NCI-H2081 (cell line): Measurements from ENCODE around the gene NBPF3.
"Not testable (repeated sequence)": the region's sequence is repeated elsewhere in the genome, so short reads cannot be mapped to it uniquely, and the experiment has no call there.

Experiments used
- DNase-seq, 2 experiments: peaks; one replicate each; lab custom pipeline; 2025; lab: John Stamatoyannopoulos, UW

NBPF3 gene

DNA sequence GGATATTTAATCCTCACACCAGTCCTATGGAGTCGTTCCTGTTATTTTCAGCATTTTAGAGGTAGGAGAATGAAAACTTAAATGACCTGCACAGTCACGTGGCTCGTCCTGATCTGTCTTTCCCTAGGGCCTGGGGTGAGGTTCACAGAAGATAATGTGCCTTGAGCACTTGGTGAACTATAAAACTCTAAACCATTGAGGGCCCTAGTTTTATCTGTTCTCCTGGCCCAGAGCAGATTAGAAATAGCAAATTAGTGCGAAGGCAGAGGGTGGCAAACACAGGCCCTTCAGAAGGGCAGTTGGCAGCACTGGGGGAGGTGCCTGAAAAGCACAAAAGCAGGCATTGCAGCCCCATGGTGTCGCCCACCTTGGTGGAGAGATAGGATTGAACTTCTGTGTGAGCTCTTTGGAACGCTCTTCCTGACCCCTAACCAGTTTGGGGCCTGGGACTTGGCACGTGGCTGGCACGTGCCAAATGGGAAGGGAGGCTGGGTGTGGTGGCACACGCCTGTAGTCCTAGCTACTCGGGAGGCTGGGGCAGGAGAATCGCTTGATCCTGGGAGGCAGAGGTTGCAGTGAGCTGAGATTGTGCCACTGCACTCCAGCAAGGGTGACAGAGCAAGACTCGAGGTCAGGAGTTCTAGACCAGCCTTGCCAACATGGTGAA lies 1.2 kb upstream of the NBPF3 start:
- not testable (repeated sequence) for DNase-seq

DNA sequence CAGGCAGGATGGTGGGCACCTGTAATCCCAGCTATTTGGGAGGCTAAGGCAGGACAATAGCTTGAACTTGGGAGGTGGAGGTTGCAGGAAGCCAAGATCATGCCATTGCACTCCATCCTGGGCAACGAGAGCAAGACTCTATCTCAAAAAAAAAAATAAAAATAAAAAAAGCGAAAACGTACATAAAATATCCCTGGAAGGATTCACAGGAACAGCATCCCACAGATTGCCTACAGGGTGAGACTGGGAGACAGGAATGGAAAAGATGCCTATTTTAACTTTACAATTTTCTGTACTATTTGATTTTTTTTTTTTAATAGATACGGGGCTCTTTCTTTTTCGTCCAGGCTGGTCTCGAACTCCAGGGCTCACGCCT lies 604 bp upstream of the NBPF3 start:
- DNase-seq: no peak

DNA sequence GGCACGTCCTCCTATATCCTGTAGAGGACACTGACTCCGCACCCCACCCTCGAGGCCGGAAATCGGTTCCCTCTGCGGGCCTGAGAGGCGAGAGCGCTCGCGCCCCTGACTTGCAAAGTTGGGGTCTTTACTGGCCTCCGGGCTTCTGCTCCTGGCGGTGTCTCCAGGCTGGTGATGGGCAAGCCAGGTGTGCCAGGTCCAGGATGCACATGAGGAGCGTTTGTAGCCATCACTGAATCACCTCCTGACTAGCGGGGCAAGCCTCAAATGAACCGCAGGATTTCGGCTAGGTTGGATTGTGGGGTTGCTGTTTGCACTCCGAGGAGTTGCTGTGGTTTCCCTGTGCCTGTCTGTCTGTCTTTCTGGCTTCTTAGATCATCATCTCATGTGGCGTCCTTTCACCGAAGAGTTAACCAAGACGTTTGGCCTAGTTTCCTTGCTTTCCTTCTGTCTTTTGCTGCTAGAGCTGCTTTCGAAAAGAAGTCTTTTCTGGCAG lies 741 bp downstream of the NBPF3 start:
- DNase-seq: not testable (repeated sequence)

DNA sequence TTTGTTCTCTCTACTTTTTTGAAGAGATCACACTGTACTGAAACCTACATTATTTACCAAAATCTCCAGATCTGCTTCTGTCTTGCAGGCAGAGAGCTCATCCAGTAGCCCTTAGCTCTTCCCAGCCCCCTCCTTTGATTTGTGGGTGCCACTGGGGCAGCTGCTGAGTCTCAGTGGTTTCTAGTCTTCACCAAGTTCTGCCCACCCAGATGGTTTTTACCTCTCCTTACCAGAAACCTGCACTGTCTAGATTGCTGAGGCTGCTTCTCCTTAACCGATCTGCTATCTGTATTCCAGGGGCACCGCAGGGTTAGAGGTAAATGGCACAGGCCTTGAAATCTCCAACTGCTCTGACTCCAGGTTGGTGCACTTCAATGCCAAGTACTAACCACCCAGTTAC lies 6.7 kb downstream of the NBPF3 start:
- DNase-seq: not testable (repeated sequence)

DNA sequence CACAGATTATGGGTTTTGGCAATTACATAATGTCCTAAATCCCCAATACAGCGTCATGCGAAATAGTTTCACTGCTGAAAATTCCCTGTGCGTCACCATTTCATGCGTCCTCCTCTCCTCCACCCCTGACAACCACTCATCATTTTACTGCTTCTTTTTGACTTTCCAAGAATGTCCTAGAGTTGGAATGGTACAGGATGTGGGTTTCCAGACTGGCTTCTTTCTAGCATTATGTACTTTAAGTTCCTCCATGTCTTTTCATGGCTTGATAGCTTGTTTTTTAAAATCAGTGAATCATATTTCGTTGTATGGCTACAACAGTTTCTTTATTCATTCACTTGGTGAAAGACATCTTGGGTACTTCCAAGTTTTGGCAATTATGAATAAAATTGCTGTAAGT lies 7.4 kb downstream of the NBPF3 start:
- no peak for DNase-seq

DNA sequence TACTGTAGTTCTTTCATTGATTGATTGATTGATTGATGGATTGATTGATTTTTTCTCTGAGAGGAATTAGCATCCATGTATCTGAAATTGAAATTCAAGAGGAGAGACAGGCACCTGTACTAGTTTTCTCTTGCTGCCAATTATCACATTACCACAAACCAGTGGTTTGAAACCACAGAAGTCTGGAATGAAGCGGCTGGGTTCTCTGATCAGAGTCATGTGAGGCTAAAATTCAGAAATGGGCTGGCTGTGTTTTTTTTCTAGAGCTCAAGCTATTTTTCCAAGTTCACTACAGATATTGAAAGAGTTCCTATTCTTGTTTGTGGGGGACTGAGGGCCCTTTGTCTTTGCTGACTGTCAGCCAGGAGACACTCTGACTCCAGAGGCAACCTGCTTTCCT lies 10.0 kb downstream of the NBPF3 start:
- DNase-seq: no peak

DNA sequence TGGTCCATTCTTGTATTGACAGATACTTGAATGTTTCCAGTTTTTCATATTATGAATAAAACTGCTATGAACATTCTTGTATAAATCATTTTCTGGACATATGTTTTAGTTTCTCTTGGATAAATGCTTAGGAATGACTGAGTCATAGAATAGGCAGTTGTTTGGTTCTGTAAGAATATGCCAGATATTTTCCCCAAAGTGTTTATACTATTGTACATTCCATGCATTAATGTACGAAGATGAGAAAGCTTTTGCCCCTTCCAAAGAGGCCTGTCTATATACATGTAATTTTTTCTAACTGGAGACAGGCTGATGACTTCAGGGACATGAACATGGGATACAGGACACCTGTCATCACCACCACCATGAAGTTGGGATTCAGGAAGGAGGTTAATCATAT lies 11.3 kb downstream of the NBPF3 start:
- DNase-seq: no peak

DNA sequence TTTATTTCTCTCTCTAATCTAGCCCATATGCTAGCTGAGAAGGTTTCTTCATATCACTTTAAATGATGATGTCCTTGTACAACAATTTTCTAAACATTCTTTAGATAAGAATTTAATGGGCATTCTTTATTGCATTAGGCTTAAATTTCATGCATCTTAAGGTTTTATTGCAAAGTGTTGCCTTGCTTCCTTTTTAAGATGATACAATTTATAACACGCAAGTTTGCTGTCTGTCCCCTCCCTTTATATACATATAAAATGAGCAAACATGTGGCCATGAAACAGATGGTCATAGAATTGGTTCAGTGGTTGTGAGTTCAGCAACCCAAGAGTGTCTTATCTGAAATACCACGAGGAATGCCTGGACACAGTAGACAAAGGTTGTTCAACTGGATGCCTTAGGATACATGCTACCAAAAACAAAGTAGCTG lies 12.1 kb downstream of the NBPF3 start:
- no peak for DNase-seq

DNA sequence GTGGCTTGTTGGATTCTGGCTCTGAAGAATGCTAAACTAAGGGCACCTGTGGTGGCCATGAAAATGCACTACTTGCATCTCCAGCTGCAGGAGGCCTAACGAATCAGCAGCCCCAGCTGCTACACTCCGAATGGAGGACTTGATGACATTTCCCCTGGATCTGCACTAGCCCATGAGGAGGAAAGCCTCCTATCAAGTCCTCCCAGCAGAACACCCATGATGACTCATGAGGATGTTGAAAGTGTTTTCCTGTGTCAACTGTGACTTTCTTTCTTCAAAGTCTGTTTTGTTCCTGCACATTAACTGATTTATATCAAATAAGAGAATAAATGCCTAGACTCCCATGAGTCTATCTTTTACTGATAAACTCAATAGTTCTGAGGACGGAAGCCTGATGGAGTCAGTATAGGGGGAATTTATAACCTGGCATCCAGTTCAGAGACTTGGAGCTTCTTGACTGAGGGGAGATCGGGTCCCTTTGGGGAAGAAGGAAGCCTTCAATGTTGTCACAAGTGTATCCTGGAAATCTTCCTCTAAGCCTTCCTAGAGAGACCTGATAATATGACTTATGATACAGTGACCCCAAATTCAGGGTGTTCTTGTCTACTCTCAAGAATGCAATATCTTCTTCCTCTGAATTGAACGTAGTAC lies 14.2 kb downstream of the NBPF3 start:
- not testable (repeated sequence) for DNase-seq

DNA sequence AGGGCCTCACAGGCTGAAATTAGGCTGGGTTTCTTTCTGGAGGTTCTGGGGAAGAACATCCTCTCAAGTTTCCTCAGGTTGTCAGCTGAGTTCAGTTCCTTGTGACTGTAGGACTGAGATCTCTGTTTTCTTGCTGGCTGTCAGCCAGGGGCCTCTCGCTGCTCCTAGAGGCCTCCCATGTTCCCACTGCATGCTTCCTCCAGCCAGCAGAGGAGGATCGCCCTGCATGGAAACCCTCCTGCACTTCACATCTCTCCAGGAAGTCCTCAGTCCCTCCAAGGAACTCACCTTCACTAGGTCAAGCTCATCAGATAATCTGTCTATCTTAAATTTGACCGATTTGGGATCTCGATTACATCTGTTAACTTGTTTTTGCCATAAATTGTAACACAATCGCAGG lies 15.0 kb downstream of the NBPF3 start:
- not testable (repeated sequence) for DNase-seq

DNA sequence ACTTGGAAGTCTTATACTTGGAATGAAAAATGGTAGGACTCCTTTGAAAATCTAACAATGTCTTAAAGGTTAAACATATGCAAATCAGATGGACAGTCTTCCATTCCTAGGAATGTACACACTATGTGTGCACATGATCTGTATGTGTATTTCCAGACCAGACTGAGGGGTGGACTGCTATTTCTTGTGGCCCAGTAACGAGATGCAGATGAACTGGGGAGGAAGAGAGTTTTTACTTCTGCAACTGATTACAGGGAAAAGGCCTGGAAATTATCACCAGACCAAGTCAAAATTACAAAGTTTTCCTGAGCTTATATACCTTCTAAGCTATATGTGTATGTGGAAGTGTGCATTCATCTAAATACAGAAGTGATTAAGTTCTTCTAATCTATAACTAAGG lies 17.7 kb downstream of the NBPF3 start:
- no peak for DNase-seq

DNA sequence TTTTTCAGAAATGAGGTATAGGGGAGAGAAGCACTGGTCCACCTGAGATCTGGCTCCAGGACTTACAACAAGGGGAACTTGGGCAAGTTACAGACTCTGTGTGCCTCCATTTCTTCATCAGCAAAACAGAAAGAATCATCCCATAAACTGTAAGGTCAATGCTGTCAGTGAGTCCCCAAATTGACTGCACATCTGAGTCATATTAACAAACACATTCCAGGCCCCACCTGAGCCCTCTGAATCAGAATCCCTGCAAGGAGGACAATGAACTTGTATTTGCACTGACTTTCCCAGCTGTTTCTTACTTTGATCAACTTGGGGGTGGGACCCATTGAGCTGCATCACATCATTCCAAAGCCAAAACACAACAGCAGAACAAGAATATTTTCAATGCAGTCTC lies 25.2 kb downstream of the NBPF3 start:
- not testable (repeated sequence) for DNase-seq

DNA sequence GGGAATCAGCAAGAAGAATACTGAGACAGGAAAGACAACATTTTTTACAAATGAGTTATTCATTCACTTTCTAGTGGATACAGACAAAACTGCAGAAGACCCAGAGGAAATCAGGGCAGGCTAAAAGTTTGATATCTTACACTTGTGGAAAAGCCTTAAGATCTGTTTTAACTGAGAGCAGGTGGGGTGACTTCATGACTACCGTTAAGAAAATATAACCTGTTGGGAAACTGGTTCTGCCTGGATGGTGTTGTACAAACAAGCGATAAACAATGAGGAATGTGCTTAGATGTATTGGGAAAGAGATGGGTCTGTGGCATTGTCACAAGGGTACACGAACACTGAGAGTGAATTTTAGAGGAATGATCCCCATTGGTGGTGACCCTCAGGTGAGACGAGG lies 28.0 kb downstream of the NBPF3 start:
- DNase-seq: not testable (repeated sequence)

DNA sequence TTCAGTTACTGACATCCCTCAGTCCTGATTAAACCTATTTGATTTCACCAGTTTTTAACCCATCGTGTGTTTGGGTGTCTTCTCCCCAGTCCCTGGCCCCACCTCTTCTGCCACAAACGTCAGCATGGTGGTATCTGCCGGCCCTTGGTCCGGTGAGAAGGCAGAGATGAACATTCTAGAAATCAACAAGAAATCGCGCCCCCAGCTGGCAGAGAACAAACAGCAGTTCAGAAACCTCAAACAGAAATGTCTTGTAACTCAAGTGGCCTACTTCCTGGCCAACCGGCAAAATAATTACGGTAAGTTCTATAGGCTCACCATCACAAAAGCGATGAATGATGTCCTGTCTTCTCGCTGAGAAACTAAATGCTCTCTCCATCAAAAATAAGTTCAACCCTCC lies 28.7 kb downstream of the NBPF3 start:
- no peak for DNase-seq

DNA sequence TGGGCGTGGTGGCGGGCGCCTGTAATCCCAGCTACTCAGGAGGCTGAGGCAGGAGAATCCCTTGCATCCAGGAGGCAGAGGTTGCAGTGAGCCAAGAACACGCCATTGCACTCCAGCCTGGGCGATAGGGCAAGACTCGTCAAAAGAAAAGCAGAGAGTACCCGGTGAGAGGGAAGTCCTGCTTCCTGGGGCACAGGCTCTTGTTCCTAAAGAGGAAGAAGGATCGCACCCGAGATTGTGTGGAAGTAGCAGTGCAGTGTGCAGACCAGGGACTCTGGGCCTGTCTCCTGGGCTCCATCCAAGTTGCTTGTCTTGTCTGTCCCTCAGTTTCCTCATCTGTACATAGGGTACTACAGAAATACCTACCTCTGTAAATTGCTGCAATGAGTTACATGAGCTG lies 29.6 kb downstream of the NBPF3 start:
- no peak for DNase-seq

DNA sequence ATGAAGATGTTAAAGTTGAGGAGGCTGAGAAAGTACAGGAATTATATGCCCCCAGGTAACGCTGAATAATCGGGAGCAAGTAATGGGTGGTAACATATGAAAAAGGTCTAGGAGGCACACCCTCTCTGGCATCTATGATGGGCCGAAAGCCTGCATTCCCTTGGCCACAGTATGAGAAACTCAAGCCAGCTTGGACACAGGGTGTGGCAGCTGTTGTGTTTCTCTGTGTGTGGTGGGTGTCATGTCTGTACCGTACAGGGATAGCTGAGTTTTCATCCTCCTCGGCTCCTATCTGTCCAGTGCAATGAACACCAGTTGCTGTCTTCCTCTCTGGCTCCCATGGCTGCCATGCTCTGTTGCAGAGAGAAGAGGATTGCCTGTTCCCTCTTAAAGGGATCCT lies 32.9 kb downstream of the NBPF3 start:
- DNase-seq: no peak

DNA sequence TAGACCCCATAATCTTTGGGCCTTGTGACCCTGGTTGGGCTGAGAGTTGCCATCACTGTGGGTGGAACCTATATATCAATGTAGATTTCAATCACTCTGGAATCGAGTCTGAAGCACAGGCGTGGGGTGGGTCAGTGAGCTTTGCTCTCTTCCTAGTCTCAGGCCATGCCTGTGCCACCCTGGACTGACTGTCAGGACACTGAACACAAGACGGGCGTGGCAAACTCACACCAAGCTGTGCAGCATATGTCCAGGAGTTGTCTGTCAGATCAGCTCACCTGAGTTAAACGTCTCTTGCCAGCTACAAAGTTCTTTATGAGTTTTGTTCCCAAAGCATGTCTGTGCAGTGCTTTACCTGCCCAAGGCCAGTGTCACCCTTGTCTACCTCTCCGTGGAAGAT lies 38.4 kb downstream of the NBPF3 start:
- DNase-seq: no peak

DNA sequence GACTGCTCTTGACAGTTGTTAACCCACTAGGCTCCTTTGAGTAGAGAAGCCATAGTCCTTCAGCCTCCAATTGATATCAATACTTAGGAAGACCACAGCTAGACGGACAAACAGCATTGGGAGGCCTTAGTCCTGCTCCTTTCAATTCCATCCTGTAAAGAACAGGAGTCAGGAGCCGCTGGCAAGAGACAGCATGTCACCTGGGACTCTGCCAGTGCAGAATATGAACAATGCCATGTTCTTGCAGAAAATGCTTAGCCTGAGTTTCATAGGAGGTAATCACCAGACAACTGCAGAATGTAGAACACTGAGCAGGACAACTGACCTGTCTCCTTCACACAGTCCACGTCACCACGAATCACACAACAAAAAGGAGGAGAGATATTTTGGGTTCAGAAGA lies 43.9 kb downstream of the NBPF3 start:
- DNase-seq: not testable (repeated sequence)

DNA sequence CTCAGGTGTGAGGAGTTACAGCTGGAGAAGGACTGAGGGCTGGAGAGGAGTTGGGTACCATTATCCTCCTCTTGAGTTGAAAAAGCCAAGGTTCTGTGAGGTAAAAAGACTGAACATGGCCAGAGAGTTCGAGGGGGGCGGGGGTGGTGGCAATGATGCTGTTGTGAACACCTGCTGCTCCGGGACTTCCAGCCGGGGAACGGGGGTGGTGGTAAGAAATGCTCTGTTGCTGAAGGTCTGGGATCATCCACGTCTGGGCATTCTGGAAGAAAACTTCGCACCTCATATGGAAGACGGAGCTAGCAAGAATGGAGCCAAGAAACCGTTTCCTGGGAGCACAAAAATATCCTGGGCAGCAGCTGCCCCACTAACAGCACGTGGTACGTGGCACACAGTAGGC lies 49.2 kb downstream of the NBPF3 start:
- DNase-seq: no peak

DNA sequence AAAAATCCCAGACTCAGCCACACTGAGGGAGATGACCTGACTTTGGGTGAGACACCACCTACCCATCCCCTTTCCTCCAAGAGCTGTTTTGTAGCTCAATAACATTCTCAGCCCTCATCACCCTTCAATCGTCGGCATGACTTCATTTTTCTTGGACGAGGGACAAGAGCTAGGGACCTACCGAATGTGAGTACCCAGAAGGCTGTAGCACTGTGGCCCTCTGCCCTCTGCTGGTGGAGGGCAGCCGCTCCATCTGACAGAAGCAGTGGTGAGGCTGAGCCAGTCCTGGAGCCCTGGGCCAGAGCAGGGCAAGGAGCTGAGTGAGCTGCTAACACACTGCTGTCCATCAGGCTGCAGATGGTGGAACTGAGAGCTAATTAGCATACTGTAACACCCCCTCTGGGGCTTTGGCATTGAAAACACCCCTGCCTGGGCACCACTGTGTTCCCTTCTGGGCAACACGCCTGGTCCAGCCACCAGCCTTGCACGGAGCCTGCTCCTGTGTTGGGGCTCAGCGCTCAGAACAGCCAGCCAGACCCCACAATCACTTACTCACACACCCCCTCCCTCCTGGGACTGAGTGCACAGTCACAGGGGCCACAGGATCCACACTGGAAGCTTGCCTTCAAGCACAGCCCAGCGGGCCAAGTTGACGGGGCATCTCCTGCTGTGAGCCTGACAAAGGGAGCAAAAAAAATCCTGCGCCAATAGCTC lies 51.0 kb downstream of the NBPF3 start:
- no peak for DNase-seq

DNA sequence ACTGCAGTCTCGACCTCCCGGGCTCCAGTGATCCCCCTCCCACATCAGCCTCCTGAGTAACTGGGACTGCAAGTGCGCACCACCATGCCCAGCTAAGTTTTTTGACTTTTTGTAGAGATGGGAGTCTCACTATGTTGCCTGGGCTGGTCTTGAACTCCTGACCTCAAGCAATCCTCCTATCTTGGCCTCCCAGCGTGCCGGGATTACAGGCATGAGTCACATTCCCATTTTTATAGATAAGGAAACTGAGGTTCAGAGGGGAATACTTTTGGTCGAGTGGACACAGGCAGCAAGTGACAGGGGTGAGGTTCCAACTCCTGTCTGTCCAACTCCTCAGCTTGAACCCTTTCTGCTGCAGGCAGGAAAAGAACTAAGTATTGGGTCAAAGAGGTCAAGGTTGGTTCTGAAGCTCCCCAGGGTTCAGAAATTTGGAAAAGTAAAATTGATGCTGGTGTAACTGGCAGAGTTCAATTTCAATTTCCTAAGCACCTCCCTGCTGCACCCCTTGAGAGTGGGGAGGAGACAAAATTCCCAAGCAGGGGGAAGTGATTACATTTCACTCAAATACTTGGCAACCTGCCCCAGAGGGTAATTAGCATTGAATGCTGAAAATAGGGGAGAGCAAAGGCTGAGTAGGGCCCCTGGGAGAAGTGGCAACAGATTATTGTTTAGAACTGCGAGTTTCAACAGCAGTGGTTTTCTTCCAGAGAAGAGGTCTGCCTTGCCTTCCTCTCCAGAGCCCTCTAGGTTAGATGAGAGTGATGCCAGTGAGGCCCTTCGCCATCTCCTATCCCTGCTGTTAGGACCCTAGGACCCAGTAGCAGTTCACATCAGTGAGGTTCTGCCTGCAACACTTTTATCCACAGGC lies 51.8 kb downstream of the NBPF3 start:
- DNase-seq: peak; percentile 65 to 76

DNA sequence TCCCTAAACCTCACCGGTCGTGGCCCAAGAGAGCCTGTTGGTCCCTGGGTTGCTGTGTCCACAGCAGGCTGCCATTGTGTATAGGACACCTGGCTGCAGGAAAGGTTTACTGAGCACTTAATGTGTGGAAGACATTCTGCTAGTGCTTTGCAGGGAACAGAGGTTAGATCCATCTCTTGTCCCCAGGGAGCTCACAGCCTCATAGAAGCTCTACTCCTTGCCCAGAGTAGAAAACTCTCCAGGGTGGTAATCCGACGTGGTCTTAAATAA lies 52.4 kb downstream of the NBPF3 start:
- DNase-seq: no peak

DNA sequence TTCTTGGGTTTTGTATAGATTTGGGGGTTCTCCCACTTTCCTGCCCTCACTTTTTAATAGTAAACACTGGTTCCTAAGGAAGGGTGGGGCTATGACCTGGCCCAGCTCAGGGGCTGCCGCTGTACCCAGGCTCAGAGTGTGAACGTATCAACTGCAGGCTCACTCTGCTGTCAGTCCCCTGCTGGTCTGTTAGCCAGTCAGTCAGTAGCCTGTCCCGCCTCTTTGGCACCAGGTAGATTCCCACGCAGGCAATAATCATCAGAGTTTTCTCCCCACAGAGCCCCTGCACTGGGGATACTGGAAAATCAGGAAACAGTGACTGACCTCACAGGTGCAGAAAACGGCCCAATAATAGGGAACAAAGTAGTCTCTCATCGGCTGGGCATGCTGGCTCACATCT lies 54.3 kb downstream of the NBPF3 start:
- DNase-seq: no peak
